Dermis microvascular lymphatic vessel endothelial cell (primary cell): ENCODE measurements around the gene COMT. TPM values are rescaled to one million over a fixed set of nuclear protein-coding genes. Genes with fewer than 3 reads are reported as not detected.

Source experiments
- DNase-seq, 2 donors: peaks; one replicate each; pipeline versions ENCODE4 v3.0.0 to v3.0.0-alpha.2; 2010; ENCODE audit warnings: low read depth in 2 of 2
- total RNA-seq: library from RNA; depleted of rRNA; stranded (reverse); fragments of >200 nt; gene quantifications from 2 replicates; pipeline ENCODE4 v1.2.1, GENCODE V29; 2014

Gene COMT
- total RNA-seq, 1 donor from 2014 or later, result 253 TPM

GRCh38 chr22:19969141-19969928 is 27.8 kb downstream of the COMT start:
- DNase-seq, result no peak

GRCh38 chr22:19970031-19970478 is 28.5 kb downstream of the COMT start:
- no peak for DNase-seq

- peak in 1 of 2 donors; percentile 56 for DNase-seq
Measured at GRCh38 chr22:19970479-19971275, 29.1 kb downstream of the COMT start.

GRCh38 chr22:19971276-19972124 is 29.9 kb downstream of the COMT start:
- DNase-seq, result no peak

GRCh38 chr22:19972251-19972650 is 30.7 kb downstream of the COMT start:
- no peak for DNase-seq

- no peak for DNase-seq
Measured at GRCh38 chr22:19972652-19973550, 31.3 kb downstream of the COMT start.

GRCh38 chr22:19973551-19974267 is 32.1 kb downstream of the COMT start:
- no peak for DNase-seq

- DNase-seq, result peak; percentile 80 to 93
Measured at GRCh38 chr22:19974268-19974861, 32.8 kb downstream of the COMT start.

GRCh38 chr22:19974935-19975706 is 33.5 kb downstream of the COMT start:
- peak in 1 of 2 donors; percentile 84 for DNase-seq

GRCh38 chr22:19975707-19976035 is 34.1 kb downstream of the COMT start:
- no peak for DNase-seq

- no peak for DNase-seq
Measured at GRCh38 chr22:19976671-19977070, 35.1 kb downstream of the COMT start.

- DNase-seq, result no peak
Measured at GRCh38 chr22:19977296-19978243, 36.0 kb downstream of the COMT start.

- DNase-seq, result no peak
Measured at GRCh38 chr22:19978748-19979147, 37.2 kb downstream of the COMT start.

GRCh38 chr22:19979712-19980493 is 38.3 kb downstream of the COMT start:
- no peak for DNase-seq

- no peak for DNase-seq
Measured at GRCh38 chr22:19980766-19981165, 39.2 kb downstream of the COMT start.

GRCh38 chr22:19981171-19981960 is 39.8 kb downstream of the COMT start:
- no peak for DNase-seq
